Activated naive CD4-positive, alpha-beta T cell treated with anti-CD3 and anti-CD28 coated beads, Interleukin-2, amount 50 U/mL, for 24 hours (primary cell): ENCODE measurements around the gene CCDC148.

Experiments
- H3K27ac Mint-ChIP-seq: one replicate; pipeline ENCODE4 v1.8.0; 2021; ENCODE audit warnings: mild to moderate bottlenecking, mixed read lengths
- H3K27me3 Mint-ChIP-seq: one replicate; pipeline ENCODE4 v1.8.0; 2021; ENCODE audit warnings: mixed read lengths
- H3K36me3 Mint-ChIP-seq: one replicate; pipeline ENCODE4 v1.8.0; 2021; ENCODE audit warnings: mixed read lengths
- H3K4me1 Mint-ChIP-seq: one replicate; pipeline ENCODE4 v1.8.0; 2021; ENCODE audit warnings: mixed read lengths
- H3K4me3 Mint-ChIP-seq: one replicate; pipeline ENCODE4 v1.8.0; 2021; ENCODE audit warnings: mild to moderate bottlenecking, mixed read lengths
- H3K9me3 Mint-ChIP-seq: one replicate; pipeline ENCODE4 v1.8.0; 2021; ENCODE audit warnings: mixed read lengths

Gene CCDC148

GRCh38 chr2:158184556-158185343, 271.8 kb downstream of the CCDC148 start:
- H3K27ac Mint-ChIP-seq = no peak overlapping the region
- H3K36me3 Mint-ChIP-seq = no peaks in the 10 kb centered on the region
- H3K4me1 Mint-ChIP-seq = peaks cover 5% of the 10 kb centered on the region
- peaks cover 30% of the 10 kb centered on the region for H3K27me3 Mint-ChIP-seq
- no peaks in the 10 kb centered on the region for H3K9me3 Mint-ChIP-seq
- no peak overlapping the region for H3K4me3 Mint-ChIP-seq

GRCh38 chr2:158184001-158184400, 272.6 kb downstream of the CCDC148 start:
- Mint-ChIP-seq H3K27ac (no peak overlapping the region), H3K4me3 (no peak overlapping the region), H3K4me1 (no peaks in the 10 kb centered on the region), H3K9me3 (no peaks in the 10 kb centered on the region), H3K27me3 (peaks cover 29% of the 10 kb centered on the region), H3K36me3 (no peaks in the 10 kb centered on the region)

GRCh38 chr2:158182676-158183295, 273.8 kb downstream of the CCDC148 start:
- Mint-ChIP-seq H3K27ac (no peak overlapping the region), H3K36me3 (no peaks in the 10 kb centered on the region), H3K4me3 (no peak overlapping the region), H3K9me3 (no peaks in the 10 kb centered on the region), H3K4me1 (no peaks in the 10 kb centered on the region), H3K27me3 (peaks cover 35% of the 10 kb centered on the region)

- H3K27me3 Mint-ChIP-seq = peaks cover 35% of the 10 kb centered on the region
- H3K4me3 Mint-ChIP-seq = no peak overlapping the region
- H3K36me3 Mint-ChIP-seq = no peaks in the 10 kb centered on the region
- H3K4me1 Mint-ChIP-seq = no peaks in the 10 kb centered on the region
- no peak overlapping the region for H3K27ac Mint-ChIP-seq
- H3K9me3 Mint-ChIP-seq = no peaks in the 10 kb centered on the region
Measured at GRCh38 chr2:158181171-158181570, 275.4 kb downstream of the CCDC148 start.

- Mint-ChIP-seq H3K9me3 (no peaks in the 10 kb centered on the region), H3K4me3 (no peak overlapping the region), H3K4me1 (no peaks in the 10 kb centered on the region), H3K36me3 (no peaks in the 10 kb centered on the region), H3K27me3 (peaks cover 31% of the 10 kb centered on the region), H3K27ac (no peak overlapping the region)
Measured at GRCh38 chr2:158179660-158180059, 276.9 kb downstream of the CCDC148 start.

GRCh38 chr2:158178646-158179045, 277.9 kb downstream of the CCDC148 start:
- Mint-ChIP-seq H3K27ac (no peak overlapping the region), H3K4me3 (no peak overlapping the region), H3K4me1 (no peaks in the 10 kb centered on the region), H3K9me3 (no peaks in the 10 kb centered on the region), H3K27me3 (peaks cover 30% of the 10 kb centered on the region), H3K36me3 (no peaks in the 10 kb centered on the region)

GRCh38 chr2:158174956-158175355, 281.6 kb downstream of the CCDC148 start:
- Mint-ChIP-seq H3K27me3 (peaks cover 12% of the 10 kb centered on the region), H3K27ac (no peak overlapping the region), H3K36me3 (no peaks in the 10 kb centered on the region), H3K4me1 (no peaks in the 10 kb centered on the region), H3K9me3 (no peaks in the 10 kb centered on the region), H3K4me3 (no peak overlapping the region)

GRCh38 chr2:158174495-158174894, 282.1 kb downstream of the CCDC148 start:
- Mint-ChIP-seq H3K4me3 (no peak overlapping the region), H3K27me3 (peaks cover 12% of the 10 kb centered on the region), H3K27ac (no peak overlapping the region), H3K4me1 (no peaks in the 10 kb centered on the region), H3K36me3 (no peaks in the 10 kb centered on the region), H3K9me3 (no peaks in the 10 kb centered on the region)

- no peaks in the 10 kb centered on the region for H3K4me1 Mint-ChIP-seq
Measured at GRCh38 chr2:158172719-158173118, 283.8 kb downstream of the CCDC148 start.

GRCh38 chr2:158154596-158154995, 302.0 kb downstream of the CCDC148 start:
- Mint-ChIP-seq H3K4me3 (no peak overlapping the region), H3K36me3 (no peaks in the 10 kb centered on the region), H3K9me3 (no peaks in the 10 kb centered on the region), H3K4me1 (no peaks in the 10 kb centered on the region), H3K27ac (no peak overlapping the region), H3K27me3 (peaks cover 5% of the 10 kb centered on the region)

More at GRCh38 chr2:158172719-158173118, 283.8 kb downstream of the CCDC148 start:
- H3K27ac Mint-ChIP-seq = no peak overlapping the region
- no peaks in the 10 kb centered on the region for H3K9me3 Mint-ChIP-seq
- peaks cover 4% of the 10 kb centered on the region for H3K27me3 Mint-ChIP-seq
- no peaks in the 10 kb centered on the region for H3K36me3 Mint-ChIP-seq
- no peak overlapping the region for H3K4me3 Mint-ChIP-seq

GRCh38 chr2:158153270-158154015, 303.1 kb downstream of the CCDC148 start:
- H3K27ac Mint-ChIP-seq = no peak overlapping the region

GRCh38 chr2:158144914-158145625, 311.5 kb downstream of the CCDC148 start:
- H3K4me1 Mint-ChIP-seq = no peaks in the 10 kb centered on the region
- H3K4me3 Mint-ChIP-seq = no peak overlapping the region
- H3K27ac Mint-ChIP-seq = no peak overlapping the region
- H3K27me3 Mint-ChIP-seq = peaks cover 29% of the 10 kb centered on the region
- H3K36me3 Mint-ChIP-seq = no peaks in the 10 kb centered on the region
- H3K9me3 Mint-ChIP-seq = peaks cover 9% of the 10 kb centered on the region

More at GRCh38 chr2:158153270-158154015, 303.1 kb downstream of the CCDC148 start:
- peaks cover 4% of the 10 kb centered on the region for H3K27me3 Mint-ChIP-seq
- no peak overlapping the region for H3K4me3 Mint-ChIP-seq
- H3K9me3 Mint-ChIP-seq = no peaks in the 10 kb centered on the region
- H3K4me1 Mint-ChIP-seq = no peaks in the 10 kb centered on the region
- no peaks in the 10 kb centered on the region for H3K36me3 Mint-ChIP-seq

GRCh38 chr2:158143703-158144360, 312.7 kb downstream of the CCDC148 start:
- peaks cover 9% of the 10 kb centered on the region for H3K9me3 Mint-ChIP-seq
- H3K4me3 Mint-ChIP-seq = no peak overlapping the region
- H3K27ac Mint-ChIP-seq = no peak overlapping the region
- no peaks in the 10 kb centered on the region for H3K36me3 Mint-ChIP-seq
- H3K4me1 Mint-ChIP-seq = no peaks in the 10 kb centered on the region
- H3K27me3 Mint-ChIP-seq = peaks cover 27% of the 10 kb centered on the region

GRCh38 chr2:158142568-158143332, 313.8 kb downstream of the CCDC148 start:
- Mint-ChIP-seq H3K27ac (no peak overlapping the region), H3K9me3 (peaks cover 9% of the 10 kb centered on the region), H3K4me1 (no peaks in the 10 kb centered on the region), H3K36me3 (no peaks in the 10 kb centered on the region), H3K27me3 (peaks cover 25% of the 10 kb centered on the region), H3K4me3 (no peak overlapping the region)
